GM19455 (cell line): ENCODE data around the gene ATP5ME.

Experiments used
- ATAC-seq: cut with Tn5 transposase; IDR thresholded peaks from one replicate; pipeline ENCODE4 v1.9.1; 2021; ENCODE audit not compliant: unreplicated experiment

The ATP5ME gene

DNA sequence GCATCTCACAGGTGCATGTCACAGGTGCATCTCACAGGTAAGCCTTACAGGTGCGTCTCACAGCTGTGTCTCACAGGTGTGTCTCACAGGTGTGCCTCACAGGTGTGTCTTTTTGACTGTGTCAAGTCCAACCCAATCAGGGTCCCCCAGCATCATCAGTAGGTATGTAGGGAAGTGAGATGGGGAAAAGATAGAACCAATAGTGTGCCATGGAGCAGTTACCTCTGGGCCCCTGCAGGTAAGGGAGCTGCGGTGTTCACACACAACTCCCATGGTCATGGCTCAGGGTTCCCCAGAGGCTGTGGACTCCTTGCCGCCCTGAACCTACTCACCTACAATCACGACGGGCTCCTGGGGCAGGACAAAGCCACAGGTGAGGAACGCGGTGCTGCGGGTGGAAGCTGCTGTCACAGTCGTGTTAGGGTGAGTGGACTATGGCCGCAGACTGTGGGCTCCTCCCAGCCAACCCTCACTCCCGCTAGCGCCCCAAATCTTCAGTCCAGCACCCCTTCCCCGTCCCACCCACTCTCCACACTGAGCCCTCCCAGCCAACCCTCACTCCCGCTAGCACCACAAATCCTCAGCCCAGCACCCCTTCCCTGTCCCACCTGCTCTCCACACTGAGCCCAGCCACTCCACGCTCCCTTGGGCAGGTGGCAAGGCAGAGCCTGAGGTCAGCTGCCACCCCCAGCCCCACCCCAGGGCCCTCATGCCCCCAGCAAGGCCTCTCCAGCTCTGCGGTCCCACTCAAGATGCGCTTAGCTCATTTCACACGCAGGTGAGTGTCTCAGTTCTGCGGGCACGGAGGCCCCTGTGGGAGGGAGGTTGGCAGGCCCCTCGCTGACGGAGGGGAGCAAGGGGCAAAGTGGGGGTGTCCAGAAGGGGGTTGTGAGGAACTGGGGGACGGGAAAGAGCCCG is 50.8 kb downstream of the ATP5ME start:
- no peak for ATAC-seq
